NCI-H2227 (cell line): ENCODE data around the gene SEL1L.
"Not testable (repeated sequence)": the region's sequence is repeated elsewhere in the genome, so short reads cannot be mapped to it uniquely, and the experiment has no call there.

Experiments
- DNase-seq: peaks from one replicate; lab custom pipeline; 2025; ENCODE audit not compliant: unreplicated experiment; lab: John Stamatoyannopoulos, UW

Gene SEL1L

DNA sequence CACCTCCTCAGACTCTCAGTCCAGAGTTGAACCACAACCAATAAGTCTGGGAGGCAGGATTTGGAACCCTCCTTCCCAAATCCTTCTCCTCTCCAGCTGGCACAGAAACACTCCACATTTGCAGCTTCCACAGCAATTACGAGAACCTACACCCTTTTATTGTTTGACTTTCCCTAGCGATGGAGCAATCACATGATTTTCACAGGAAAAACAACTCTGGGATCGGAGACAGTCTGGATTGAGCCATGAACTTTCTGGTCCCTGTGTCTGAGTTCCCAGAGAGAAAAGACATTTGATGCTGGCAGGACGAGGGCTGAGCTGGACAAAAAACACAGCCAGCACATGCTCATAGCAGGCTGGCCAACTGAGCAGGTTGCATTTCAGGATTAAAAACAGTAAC, 84.5 kb downstream of the SEL1L start:
- no peak for DNase-seq

DNA sequence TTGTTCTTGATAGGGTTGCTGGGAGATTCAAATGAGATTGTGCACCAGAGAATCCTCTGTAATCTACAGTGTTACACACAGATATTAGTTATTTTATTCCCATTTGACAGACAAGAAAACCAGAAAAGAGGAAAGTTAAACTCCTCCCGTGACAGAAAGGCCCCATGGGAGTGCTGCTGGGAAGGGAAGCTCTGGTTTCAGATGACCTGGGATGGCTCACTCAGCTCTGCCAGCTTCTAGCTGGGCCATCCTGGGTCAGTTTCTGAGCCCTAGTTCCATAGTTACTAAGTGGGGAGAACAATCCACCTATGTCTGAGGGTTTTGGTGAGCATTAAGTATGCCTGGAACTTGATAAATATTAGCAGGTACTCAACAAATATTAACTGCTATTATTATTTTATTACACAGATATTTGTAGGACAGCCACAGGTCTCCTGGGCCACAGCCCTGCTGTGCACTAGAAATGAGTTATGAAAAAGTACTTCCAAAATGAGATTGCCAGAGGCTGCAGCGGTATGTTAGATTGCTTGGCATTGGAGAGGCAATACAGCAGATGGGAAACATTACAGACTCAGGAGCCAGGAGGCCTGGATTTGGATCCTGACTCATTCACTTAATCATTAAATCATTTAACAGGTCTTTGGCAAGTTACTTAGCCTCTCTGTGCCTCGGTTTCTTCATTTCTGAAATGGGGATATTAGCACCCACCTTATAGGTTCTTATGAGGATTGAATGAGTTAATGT, 86.5 kb downstream of the SEL1L start:
- no peak for DNase-seq

DNA sequence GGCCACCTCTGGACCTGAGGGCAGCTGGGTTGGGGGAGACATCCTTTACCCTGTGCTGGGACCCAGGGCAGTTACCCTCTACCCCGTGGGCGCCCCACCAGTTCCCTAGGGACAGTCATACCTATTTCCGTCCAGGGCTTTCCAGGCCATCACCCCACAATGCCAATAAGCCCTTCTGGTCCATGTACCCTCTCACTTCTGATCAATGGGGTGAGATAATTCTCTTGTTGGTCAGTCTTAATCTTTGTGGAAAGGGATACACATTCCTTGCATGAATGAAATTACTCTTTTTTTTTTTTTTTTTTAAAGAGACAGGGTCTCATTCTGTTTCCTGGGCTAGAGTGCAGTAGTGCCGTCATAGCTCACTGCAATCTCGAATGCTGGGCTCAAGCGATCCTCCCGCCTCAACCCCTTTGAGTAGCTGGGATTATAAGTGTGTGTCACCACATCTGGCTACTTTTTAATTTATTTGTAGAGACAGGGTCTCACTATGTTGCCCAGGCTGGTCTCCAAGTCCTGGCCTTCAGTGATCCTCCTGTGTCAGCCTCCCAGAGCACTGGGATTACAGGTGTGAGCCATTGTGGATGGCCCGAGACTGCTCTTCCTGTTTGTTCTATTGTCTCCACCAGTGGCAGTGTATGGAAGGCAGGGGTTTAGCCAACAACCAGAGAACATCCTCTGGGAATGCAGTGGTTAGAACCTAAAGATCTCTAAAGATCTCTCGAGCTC, 87.2 kb downstream of the SEL1L start:
- no peak for DNase-seq

DNA sequence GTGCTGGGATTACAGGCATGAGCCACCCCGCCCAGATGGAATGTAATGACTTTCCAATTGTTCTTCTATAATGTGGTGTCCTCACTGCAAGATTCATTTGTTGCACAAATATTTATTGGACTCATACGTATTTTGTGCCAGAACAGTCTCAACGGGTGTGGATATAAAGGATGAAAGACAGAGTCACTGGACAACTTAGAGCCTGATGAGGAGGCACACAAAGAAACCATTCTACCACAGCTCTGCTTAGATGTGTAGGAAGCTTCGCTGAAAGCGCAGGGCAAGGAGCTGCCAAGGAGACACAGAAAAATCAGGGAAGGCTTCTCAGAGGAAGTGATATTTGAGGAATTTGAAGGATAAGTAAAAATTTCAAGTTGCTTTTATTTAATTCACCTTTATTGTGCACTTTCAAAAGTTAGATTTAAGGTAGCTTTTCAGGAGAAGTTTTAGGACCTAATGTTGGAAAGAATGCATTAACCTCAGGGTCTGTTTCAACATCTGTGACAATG, 92.0 kb downstream of the SEL1L start:
- DNase-seq: no peak

DNA sequence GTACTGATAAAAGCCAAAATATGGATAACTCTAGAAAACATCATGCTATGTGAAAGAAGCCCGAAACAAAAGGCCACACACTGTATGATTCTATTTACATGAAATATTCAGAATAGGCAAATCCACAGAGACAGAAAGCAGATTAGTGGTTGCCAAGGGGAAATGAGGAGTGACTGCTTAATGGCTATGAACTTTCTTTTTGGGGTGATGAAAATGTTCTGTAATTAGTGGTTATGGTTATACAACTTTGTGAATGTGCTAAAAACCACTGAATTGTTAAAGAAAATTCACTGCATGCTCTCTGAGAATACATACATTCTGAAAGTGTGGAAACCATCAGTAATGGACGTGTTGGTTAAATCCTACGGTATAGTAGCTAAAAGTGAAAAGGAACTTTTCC, 93.6 kb downstream of the SEL1L start:
- no peak for DNase-seq

DNA sequence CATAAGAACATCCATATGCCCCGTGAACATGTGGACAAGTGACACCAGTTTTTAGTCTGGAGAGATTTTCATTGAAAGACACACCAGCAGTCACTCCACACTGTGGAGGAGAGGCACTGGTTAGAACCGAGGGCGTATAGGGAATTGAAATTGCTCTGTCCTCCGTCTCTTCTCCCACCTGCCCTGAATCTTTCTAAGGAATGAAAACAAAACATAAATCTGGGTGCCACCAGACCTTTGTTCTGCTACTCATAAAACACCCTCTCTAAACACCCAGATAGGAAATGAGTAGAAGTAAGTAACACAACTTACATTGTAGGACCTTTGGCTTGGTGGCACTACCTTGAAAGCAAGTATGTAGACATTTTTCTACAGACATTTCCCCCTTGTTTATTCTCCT, 96.4 kb downstream of the SEL1L start:
- no peak for DNase-seq

DNA sequence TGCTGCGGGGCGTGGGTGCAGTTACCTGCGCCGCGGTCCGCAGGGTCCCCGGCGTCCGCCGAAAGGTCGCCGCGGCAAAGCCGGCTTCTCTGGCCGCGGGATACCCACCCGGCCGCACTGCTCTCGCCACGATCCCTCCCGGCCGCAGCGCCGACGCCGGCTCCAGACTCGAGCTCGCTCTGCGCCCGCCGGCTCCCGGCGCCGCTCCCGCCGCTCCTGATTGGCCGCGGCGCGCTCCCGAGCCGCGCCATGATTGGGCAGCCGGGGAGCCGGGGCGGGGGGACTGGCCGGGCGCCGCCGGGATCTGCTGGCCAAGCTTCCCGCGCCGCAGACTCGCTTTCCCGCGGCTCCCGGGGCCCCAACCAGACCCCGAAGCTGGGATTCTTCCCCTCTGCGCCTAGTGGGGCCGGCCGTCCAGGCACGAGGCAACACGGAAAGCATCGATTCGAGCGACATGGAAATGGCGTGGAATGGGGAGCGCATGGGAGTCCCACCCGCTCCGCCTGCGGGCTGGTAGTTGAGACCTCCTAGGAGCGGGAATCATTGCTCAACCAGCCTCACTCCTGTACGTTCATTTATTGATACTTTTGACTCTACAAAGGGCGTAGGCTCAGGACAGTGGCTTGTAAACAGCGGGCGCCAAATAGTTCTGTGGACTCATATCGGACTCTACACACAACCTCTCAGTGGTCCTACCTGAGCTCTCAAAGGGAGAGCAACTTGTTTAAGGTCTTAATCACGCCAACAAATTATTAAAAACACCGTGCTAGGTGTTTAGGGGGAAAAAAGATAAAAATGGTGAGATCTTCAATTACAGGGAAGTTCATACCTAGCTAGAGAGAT, 97.1 kb downstream of the SEL1L start:
- DNase-seq: peak; percentile 93

DNA sequence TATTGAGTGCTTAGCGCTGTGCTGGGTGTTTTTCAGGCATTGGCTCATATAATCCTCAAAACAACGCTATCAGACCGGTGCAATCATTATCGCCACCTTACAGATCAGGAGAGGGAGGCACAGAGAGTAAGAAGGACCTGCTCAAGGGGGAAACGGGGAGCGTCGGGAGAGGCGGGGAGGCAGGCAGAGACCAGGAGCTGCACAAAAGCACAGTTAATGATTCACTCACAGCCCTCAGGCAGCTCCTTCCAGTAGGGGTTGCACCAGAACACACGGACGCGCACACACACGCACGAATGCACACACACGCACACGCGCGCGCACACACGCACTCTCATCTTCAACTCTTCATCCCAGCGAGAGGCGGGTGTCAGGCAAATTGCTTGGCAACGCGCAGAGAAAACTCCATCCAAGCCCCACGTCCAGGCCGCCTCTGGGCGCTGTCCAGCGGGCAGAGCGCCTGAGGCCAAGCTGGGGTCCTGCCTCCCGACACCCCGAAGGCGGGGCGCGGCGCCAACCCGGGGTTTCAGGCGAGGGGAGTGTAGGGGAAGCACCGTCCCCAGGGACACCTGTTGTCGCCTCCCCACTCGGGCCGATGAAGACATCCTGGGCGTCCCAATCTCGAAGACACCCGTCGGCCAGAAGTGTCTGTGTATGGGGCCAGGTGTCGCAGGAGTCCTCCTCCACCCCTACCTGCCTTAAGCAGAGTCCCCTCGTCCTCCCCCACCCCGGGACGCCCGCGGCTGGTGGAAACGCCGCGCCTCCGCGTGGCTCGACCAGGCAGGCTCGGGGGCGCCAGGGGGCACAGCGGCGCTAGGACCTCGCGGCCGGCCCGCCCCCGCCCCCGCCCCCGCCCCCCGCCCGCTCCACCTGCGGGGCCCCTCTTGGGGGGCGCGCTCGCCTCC, 98.0 kb downstream of the SEL1L start:
- peak; percentile 62 for DNase-seq

DNA sequence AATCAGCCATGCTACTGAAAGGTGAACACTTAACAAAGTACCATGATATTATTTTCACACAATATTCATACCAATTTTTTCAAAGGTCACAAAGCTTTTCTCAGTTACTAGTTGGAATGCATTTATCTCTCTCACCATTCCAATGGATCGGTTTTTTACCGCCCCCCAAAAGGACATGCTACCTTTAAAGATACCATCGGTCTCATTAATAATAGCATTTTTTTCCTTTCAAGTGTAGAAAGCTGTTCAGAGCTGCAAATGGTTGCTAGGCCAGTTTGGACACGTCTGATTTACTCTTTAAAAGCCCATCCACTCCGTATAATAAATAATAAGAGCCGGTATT, 98.6 kb downstream of the SEL1L start:
- DNase-seq: no peak

DNA sequence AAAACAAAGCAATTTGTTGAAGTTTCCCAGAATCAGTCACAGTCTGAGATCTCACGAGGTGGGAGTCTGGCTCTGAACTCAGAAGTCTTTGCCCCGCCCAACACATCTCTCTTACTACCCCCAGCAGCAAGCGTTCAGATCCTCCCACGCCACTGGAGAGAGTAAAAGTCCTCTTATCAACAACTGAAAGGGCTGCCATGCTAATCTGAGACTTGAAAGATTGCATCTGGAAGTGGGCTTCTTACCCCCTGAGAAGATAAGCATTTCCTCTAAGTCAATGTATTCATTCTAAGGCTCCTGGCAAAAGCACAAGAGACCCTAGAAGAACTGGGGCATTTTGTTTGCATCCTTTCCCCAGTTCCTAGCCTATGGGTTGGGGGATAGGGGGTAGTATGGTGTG, 99.4 kb downstream of the SEL1L start:
- DNase-seq: no peak

DNA sequence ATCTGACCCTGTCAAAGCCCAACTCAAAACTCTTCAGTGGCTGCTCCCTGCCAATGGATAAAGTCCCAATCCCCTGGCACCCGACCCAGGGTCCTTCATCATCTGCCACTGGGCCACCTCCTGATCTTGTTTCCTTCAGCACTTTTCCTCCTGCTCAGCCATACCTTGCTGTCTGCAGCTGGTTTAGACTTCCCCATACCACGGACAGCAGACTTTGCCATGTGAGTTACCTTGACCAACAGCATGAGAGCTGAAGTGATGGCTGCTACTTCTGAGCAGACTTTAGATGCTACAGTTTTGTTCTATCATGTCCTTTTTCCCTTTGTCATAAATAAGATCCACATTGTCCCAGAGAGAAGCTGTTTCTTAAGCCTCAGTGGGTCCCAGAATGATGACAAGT, 100.3 kb downstream of the SEL1L start:
- DNase-seq: no peak

DNA sequence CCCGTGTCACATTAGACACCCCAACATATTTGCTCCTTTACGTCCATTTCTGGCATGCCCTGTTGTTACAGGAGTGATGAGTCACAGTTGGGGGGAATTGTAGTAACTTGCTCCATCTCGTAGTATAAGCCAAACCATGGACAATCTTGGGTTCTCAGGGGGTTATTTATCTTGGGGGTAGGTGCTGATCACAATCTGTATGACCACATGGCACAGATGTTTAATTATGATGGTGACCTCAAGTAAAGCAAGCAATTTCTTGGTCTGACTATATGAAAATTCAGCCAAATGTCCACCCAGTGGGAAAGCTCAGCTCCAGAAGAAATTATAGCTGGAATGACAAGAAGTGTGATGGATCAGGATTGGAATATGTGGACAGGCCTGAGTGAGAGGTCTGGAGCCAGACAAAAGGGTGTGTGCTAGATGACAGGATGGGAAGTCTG, 101.4 kb downstream of the SEL1L start:
- DNase-seq: no peak

DNA sequence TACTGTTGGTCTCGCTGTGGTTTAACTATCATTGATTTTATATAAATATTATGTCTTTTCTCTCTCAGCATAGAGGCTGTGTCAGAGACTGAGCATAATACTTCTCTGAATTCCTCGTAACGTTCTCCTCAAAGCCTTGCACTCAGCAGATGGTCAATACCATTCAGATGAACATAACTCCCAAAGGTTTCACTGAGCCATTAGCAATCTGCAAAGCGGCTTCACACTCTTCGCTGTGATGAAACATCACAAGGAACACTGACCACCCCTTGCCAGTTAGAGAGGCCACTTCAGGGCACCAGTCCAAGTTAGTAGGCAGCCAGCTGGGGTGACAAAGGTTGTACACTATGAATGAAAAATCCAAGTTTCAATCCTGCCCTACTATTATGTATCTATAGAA, 103.4 kb downstream of the SEL1L start:
- no peak for DNase-seq

DNA sequence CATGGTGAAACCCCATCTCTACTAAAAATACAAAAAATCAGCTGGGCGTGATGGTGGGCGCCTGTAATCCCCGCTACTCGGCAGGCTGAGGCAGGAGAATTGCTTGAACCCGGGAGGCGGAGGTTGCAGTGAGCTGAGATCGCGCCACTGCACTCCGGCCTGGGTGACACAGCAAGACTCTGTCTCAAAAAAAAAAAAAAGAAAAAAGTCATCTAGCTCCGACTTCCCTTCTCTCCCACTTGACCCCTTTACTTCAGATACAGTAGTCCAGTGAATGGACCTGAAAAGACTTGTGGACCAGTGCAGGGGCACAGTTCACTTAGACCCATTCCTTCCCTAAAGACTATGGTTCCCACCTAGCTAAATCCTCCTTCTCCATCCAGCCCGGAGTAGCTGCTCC, 103.9 kb downstream of the SEL1L start:
- DNase-seq: not testable (repeated sequence)

DNA sequence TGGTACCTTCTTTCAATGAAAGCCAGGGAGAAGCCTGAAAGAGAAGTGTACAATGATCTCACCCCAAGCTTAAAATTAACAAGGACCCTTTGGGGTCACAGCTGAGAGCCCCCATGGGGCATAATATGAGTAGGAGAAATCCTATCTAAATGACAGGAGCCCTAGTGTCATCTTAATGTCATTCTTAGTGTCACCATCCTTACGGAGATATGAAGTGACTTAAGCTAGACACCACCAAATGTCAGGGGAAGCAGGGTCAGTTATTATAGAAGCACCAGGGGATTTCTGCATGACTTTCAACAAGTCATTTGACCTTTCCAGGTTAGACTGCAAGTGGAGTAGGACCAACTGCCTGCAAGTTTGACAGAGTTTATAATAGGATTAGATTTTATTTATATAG, 104.6 kb downstream of the SEL1L start:
- DNase-seq: no peak

DNA sequence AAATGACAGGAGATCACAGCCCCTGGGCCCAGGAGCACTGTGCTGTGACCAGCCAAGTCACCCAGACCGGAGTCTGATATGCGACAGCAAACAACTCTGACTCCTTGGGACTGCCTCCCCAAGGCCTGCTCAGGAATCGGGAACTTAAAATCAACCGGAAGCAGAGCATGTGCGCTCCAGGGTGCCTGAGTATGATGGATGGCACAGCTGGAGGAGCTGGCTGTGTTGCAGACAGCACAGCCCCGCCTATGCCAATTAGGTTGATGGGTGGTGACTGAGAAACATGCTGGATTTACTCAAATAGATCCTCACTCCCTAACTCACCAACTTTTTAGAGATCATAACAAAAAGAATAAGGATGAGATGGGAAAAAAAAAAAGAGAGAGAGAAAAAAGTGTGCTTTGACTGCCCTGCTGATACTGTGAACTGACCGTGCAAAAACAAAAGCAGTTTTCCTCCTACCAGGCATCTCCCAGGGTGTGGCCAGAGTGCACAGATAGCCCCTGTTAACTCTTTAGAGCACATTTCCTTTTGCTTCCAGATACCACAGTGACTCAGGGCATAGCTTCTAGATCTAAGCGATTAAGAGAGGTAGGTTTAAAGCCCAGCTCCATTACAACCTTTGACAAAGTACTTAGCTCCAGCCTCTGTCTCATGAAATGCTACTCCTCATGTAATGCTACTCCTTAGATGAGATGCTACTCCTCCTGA, 106.2 kb downstream of the SEL1L start:
- DNase-seq: peak; percentile 69

DNA sequence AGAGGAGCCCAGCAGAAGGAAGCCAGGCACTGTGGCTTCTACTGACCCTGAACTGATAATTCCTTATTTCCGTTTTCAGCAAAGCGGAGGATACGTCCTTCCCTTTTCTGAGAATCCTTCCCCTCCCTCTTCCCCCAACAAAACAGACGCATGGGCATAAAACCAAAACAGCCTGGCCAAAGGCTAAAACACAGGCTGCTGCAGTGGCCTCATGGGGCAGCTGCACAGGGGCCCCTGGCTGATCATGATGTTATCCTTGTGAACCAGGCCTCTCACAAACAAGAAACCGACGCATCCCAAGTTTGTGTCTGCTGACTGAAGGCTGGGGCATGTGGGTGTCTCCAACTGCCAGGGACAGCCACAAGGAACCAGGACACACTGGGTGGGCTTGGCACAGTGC, 110.1 kb downstream of the SEL1L start:
- no peak for DNase-seq
